DOHH2 (cell line): Measurements from ENCODE around the gene MYADML2.

Experiments
- H3F3A ChIP-seq: fragments of 200-600 bp; sonication (generic), shearing (Covaris generic); 2 replicates; pipeline ENCODE4 v1.6.0; 2016; ENCODE audit warnings: antibody characterized with exemption, mild to moderate bottlenecking; ENCODE audit not compliant: control insufficient read depth, insufficient read depth
- H3K27ac ChIP-seq: fragments of 200-600 bp; sonication (generic); 2 replicates; pipeline ENCODE4 v1.5.1; 2014; ENCODE audit warnings: low read depth, mild to moderate bottlenecking, low read length, moderate library complexity
- H3K27me3 ChIP-seq: fragments of 200-600 bp; sonication (generic); 2 replicates; pipeline ENCODE4 v1.6.1; 2014; ENCODE audit warnings: mild to moderate bottlenecking, low read length, mixed read lengths; ENCODE audit not compliant: control insufficient read depth
- H3K36me3 ChIP-seq: fragments of 200-600 bp; sonication (generic); 2 replicates; pipeline ENCODE4 v1.6.1; 2014; ENCODE audit warnings: mild to moderate bottlenecking, low read length, moderate library complexity, mixed read lengths; ENCODE audit not compliant: control insufficient read depth
- H3K4me1 ChIP-seq: fragments of 200-600 bp; sonication (generic); 2 replicates; pipeline ENCODE4 v1.6.1; 2014; ENCODE audit warnings: mild to moderate bottlenecking, low read length, mixed read lengths; ENCODE audit not compliant: control insufficient read depth
- H3K4me2 ChIP-seq: fragments of 200-600 bp; sonication (generic); 2 replicates; pipeline ENCODE4 v1.6.0; 2014; ENCODE audit warnings: mild to moderate bottlenecking, low read length, moderate library complexity
- H3K4me3 ChIP-seq: fragments of 200-600 bp; sonication (generic); 2 replicates; pipeline ENCODE4 v1.5.1; 2014; ENCODE audit warnings: mild to moderate bottlenecking, low read length, mixed read lengths
- H3K79me2 ChIP-seq: fragments of 200-600 bp; sonication (generic); 2 replicates; pipeline ENCODE4 v1.6.1; 2014; ENCODE audit warnings: mild to moderate bottlenecking, low read length, mixed read lengths; ENCODE audit not compliant: control insufficient read depth
- H3K9me2 ChIP-seq: fragments of 200-600 bp; sonication (generic); replicated peaks from 2 replicates; pipeline ENCODE4 v1.6.1; 2014; ENCODE audit warnings: mild to moderate bottlenecking, low read length, mixed read lengths; ENCODE audit not compliant: control insufficient read depth
- H3K9me3 ChIP-seq: fragments of 200-600 bp; sonication (generic); 2 replicates; pipeline ENCODE4 v1.6.1; 2014; ENCODE audit warnings: antibody characterized with exemption, low read length, mixed read lengths; ENCODE audit not compliant: control insufficient read depth, insufficient read depth
- H4K20me1 ChIP-seq: fragments of 200-600 bp; sonication (generic); 2 replicates; pipeline ENCODE4 v1.6.0; 2014; ENCODE audit warnings: low read depth, mild to moderate bottlenecking, antibody characterized with exemption, low read length, moderate library complexity; ENCODE audit not compliant: control insufficient read depth, insufficient read depth
- CTCF ChIP-seq: fragments of 200-600 bp; sonication (generic); IDR thresholded peaks from one replicate; pipeline ENCODE4 v1.5.1; 2014; ENCODE audit warnings: antibody characterized with exemption, mild to moderate bottlenecking, low read depth, low read length; ENCODE audit not compliant: poor library complexity, severe bottlenecking
- EZH2phosphoT487 ChIP-seq: fragments of 200-600 bp; sonication (generic); IDR thresholded peaks from 2 replicates; pipeline ENCODE4 v1.6.1; 2017; ENCODE audit warnings: borderline replicate concordance, mild to moderate bottlenecking, antibody characterized with exemption, low read length, moderate library complexity, mixed read lengths

The MYADML2 gene

GRCh38 chr17:81959362-81960129 is 12.5 kb upstream of the MYADML2 start:
- Histone ChIP-seq H3K4me2 (peak overlapping the region; percentile 71), H3K9me2 (no peaks in the 10 kb centered on the region), H3K4me1 (peaks cover 7% of the 10 kb centered on the region; the same call in 1 of the 2 replicates), H3K36me3 (no peaks in the 10 kb centered on the region), H3K27ac (no peak overlapping the region), H3K79me2 (no peaks in the 10 kb centered on the region), H3K4me3 (peak overlapping the region; percentile 64), H4K20me1 (no peaks in the 10 kb centered on the region), H3F3A (no peaks in the 10 kb centered on the region), H3K9me3 (no peaks in the 10 kb centered on the region), H3K27me3 (peaks cover 46% of the 10 kb centered on the region)
- TF ChIP-seq CTCF (peak; percentile 64), EZH2phosphoT487 (no peak)

GRCh38 chr17:81958633-81959342 is 11.8 kb upstream of the MYADML2 start:
- peak overlapping the region; percentile 64 for H3K4me3 ChIP-seq
- no peak for TF ChIP-seq EZH2phosphoT487
- no peak for TF ChIP-seq CTCF
- no peaks in the 10 kb centered on the region for H3F3A ChIP-seq
- no peaks in the 10 kb centered on the region for H3K79me2 ChIP-seq
- peaks cover 38% of the 10 kb centered on the region for H3K27me3 ChIP-seq
- H3K4me2 ChIP-seq = peak overlapping the region; percentile 71
- H4K20me1 ChIP-seq = no peaks in the 10 kb centered on the region
- no peak overlapping the region for H3K27ac ChIP-seq
- H3K9me2 ChIP-seq = no peaks in the 10 kb centered on the region
- H3K4me1 ChIP-seq = peaks cover 7% of the 10 kb centered on the region; the same call in 1 of the 2 replicates
- no peaks in the 10 kb centered on the region for H3K36me3 ChIP-seq
- no peaks in the 10 kb centered on the region for H3K9me3 ChIP-seq

GRCh38 chr17:81957691-81958432 is 10.8 kb upstream of the MYADML2 start:
- Histone ChIP-seq H3K9me2 (no peaks in the 10 kb centered on the region), H3F3A (no peaks in the 10 kb centered on the region), H3K4me3 (no peak overlapping the region), H3K79me2 (no peaks in the 10 kb centered on the region), H3K36me3 (no peaks in the 10 kb centered on the region), H3K27ac (no peak overlapping the region), H3K9me3 (no peaks in the 10 kb centered on the region), H3K4me2 (no peak overlapping the region), H3K4me1 (peaks cover 7% of the 10 kb centered on the region; the same call in 1 of the 2 replicates), H4K20me1 (no peaks in the 10 kb centered on the region), H3K27me3 (peaks cover 32% of the 10 kb centered on the region)
- TF ChIP-seq EZH2phosphoT487 (no peak), CTCF (no peak)
